Prostate gland (tissue), 2 donors: ENCODE measurements around the gene AGBL5.

ENCODE experiments used
- CTCF ChIP-seq, 4 experiments: fragments of 200-600 bp in 2 of 4; fragments of 450-650 bp in 2 of 4; sonication (generic) in 2 of 4; IDR thresholded peaks; 1 replicate in 3 of 4; 2 replicates in 1 of 4; pipeline ENCODE4 v1.5.1; 2016 to 2019; ENCODE audit warnings: antibody characterized with exemption in 4 of 4, mild to moderate bottlenecking in 2 of 4, moderate library complexity in 2 of 4
- POLR2A ChIP-seq: fragments of 450-650 bp; IDR thresholded peaks from one replicate; pipeline ENCODE4 v1.6.1; 2016; ENCODE audit warnings: antibody characterized with exemption, mild to moderate bottlenecking
- POLR2AphosphoS5 ChIP-seq: sonication (generic); formaldehyde crosslinking; IDR thresholded peaks from one replicate; pipeline ENCODE4 v1.6.1; 2017; ENCODE audit warnings: antibody characterized with exemption

DNA sequence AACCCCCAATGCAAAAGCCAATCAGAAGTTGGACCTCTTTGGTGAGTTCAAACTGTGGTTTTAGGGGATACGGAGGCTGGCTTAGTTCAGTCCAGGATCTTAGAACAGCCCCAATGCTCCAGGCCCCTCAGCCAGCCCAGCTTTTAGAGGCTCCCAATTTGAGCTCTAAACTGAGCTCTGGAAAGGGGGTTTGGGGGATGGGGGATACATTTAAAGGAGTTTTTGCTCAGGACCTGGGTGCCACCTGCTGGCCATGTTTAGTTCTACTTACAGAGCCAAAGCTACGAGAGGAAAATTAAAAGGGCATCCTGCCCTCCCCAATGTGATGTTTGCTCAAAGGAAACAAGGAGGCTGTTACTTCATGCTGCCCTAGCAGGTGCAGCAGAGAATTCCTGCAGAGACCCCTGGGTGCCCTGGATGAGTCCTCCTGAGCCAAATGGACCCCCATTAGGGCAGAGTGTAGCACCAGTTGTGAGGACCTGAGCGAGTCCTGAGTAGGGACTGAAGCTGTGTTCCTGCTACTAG, 34.6 kb upstream of the AGBL5 start:
- TF ChIP-seq POLR2AphosphoS5, result no peak
- no peak for TF ChIP-seq POLR2A
- TF ChIP-seq CTCF (IDR thresholded peaks at IDR 0.05), result peak; percentile 57 to 77 (median 72)
